Caco-2 (cell line): ENCODE data around the gene MMAB. TPM values are rescaled to one million over a fixed set of nuclear protein-coding genes. Genes with fewer than 3 reads are reported as not detected.

ENCODE experiments used
- BruUV-seq: library from RNA; stranded (reverse); fragments of 400-500 nt; replicated peaks from 2 replicates; lab custom pipeline; 2021; lab: Mats Ljungman, UMichigan
- CTCF ChIA-PET: fragments of 300-600 bp; sonication (Branson Sonifier 250); formaldehyde crosslinking; loops from one replicate; lab custom pipeline; 2022; ENCODE audit warnings: antibody characterized with exemption; lab: Charles Lee
- POLR2A ChIA-PET: fragments of 300-600 bp; sonication (Branson Sonifier 250); formaldehyde crosslinking; loops from one replicate; lab custom pipeline; 2022; ENCODE audit warnings: antibody characterized with exemption; lab: Charles Lee
- DNase-seq, 2 experiments: peaks; one replicate each; pipeline versions ENCODE4 v3.0.0 to v3.0.0-alpha.2; 2020 to 2022
- H3K27me3 ChIP-seq: replicated peaks from 2 replicates; pipeline ENCODE4 v1.6.0; 2011; ENCODE audit warnings: low read length; ENCODE audit not compliant: control insufficient read depth, insufficient read depth
- H3K36me3 ChIP-seq: 2 replicates; pipeline ENCODE4 v1.5.1; 2011; ENCODE audit warnings: low read length; ENCODE audit not compliant: control insufficient read depth, insufficient read depth
- H3K4me1 ChIP-seq: fragments of 250-450 bp; sonication (Bioruptor Pico); 2 replicates; pipeline ENCODE4 v1.5.1; 2020; ENCODE audit warnings: mild to moderate bottlenecking
- H3K4me3 ChIP-seq: 2 replicates; pipeline ENCODE4 v1.5.1; 2011; ENCODE audit warnings: low read depth, mild to moderate bottlenecking, control low read depth, low read length
- H3K9me3 ChIP-seq: fragments of 250-450 bp; sonication (Bioruptor Pico); 2 replicates; pipeline ENCODE4 v1.5.1; 2020; ENCODE audit warnings: mild to moderate bottlenecking, moderate library complexity
- H3K27ac Mint-ChIP-seq: one replicate; pipeline ENCODE4 v1.8.0; 2022; ENCODE audit warnings: mixed read lengths; ENCODE audit not compliant: unreplicated experiment
- H3K27me3 Mint-ChIP-seq: one replicate; pipeline ENCODE4 v1.8.0; 2022; ENCODE audit warnings: mixed read lengths; ENCODE audit not compliant: insufficient read depth, unreplicated experiment
- H3K36me3 Mint-ChIP-seq: one replicate; pipeline ENCODE4 v1.8.0; 2022; ENCODE audit warnings: mild to moderate bottlenecking, mixed read lengths; ENCODE audit not compliant: insufficient read depth, unreplicated experiment
- H3K4me1 Mint-ChIP-seq: one replicate; pipeline ENCODE4 v1.8.0; 2022; ENCODE audit warnings: low read depth, mixed read lengths; ENCODE audit not compliant: unreplicated experiment
- H3K4me3 Mint-ChIP-seq: one replicate; pipeline ENCODE4 v1.8.0; 2022; ENCODE audit warnings: mild to moderate bottlenecking, moderate library complexity, mixed read lengths; ENCODE audit not compliant: unreplicated experiment
- H3K9me3 Mint-ChIP-seq: one replicate; pipeline ENCODE4 v1.8.0; 2022; ENCODE audit warnings: mixed read lengths; ENCODE audit not compliant: unreplicated experiment
- intact Hi-C: fragments of 100-400 bp; cut with micrococcal nuclease; formaldehyde crosslinking; loops from one replicate; pipeline ENCODE4 v1.10.0; 2022; ENCODE audit not compliant: unreplicated experiment
- total RNA-seq: library from RNA; stranded (reverse); gene quantifications from 2 replicates; pipeline ENCODE4 v1.2.3, GENCODE V29; 2022
- TF ChIP-seq, protein P1 (sequence below), 2 experiments: fragments of 200-600 bp in 1 of 2; IDR thresholded peaks; 1 replicate in 1 of 2; 2 replicates in 1 of 2; pipeline versions ENCODE4 v1.5.1 to v1.8.0; 2011 to 2022; ENCODE audit warnings: antibody characterized with exemption in 1 of 2, control low read depth in 1 of 2, inconsistent platforms in 1 of 2, low read depth in 1 of 2, low read length in 1 of 2, mild to moderate bottlenecking in 1 of 2, moderate library complexity in 1 of 2; ENCODE audit not compliant: insufficient read depth in 1 of 2, severe bottlenecking in 1 of 2, unreplicated experiment in 1 of 2

The MMAB gene
- total RNA-seq, 1 experiment from 2014 or later, result 48.9 TPM

DNA sequence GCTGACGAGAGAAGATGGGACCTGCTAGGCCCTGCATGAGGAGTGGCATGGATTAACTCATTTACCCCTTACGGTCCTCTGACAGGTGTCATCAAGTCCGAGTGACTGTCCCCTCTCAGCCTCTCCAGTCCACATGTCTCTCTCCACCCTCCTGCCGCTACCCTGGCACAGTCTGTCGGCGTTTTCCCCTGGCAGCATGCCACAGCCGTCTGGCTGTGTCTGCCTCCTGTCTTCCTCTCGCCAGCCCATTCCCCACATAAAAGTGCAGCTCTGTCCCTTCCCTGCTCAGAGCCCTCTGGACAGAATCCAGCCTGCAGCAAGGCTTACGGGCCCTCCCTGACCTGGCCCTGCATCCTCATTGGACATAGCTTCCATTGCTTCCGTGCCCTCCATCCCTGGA lies 50.2 kb downstream of the MMAB start:
- ChIA-PET POLR2A (no interaction called here), CTCF (interaction anchor here (1.3 kb wide), 1 partner anchor 95 kb away, joined by 4 read pairs; no protein-coding TSS in a partner anchor)
- no TSS peak for BruUV-seq
- Mint-ChIP-seq H3K4me3 (no peak overlapping the region), H3K4me1 (no peaks in the 10 kb centered on the region), H3K9me3 (no peaks in the 10 kb centered on the region), H3K27ac (no peak overlapping the region), H3K36me3 (no peaks in the 10 kb centered on the region), H3K27me3 (no peaks in the 10 kb centered on the region)
- H3K27me3 ChIP-seq, result no peaks in the 10 kb centered on the region
- no peak for DNase-seq
- H3K9me3 ChIP-seq, result no peaks in the 10 kb centered on the region
- no peaks in the 10 kb centered on the region for H3K4me1 ChIP-seq
- TF ChIP-seq, protein P1, sequence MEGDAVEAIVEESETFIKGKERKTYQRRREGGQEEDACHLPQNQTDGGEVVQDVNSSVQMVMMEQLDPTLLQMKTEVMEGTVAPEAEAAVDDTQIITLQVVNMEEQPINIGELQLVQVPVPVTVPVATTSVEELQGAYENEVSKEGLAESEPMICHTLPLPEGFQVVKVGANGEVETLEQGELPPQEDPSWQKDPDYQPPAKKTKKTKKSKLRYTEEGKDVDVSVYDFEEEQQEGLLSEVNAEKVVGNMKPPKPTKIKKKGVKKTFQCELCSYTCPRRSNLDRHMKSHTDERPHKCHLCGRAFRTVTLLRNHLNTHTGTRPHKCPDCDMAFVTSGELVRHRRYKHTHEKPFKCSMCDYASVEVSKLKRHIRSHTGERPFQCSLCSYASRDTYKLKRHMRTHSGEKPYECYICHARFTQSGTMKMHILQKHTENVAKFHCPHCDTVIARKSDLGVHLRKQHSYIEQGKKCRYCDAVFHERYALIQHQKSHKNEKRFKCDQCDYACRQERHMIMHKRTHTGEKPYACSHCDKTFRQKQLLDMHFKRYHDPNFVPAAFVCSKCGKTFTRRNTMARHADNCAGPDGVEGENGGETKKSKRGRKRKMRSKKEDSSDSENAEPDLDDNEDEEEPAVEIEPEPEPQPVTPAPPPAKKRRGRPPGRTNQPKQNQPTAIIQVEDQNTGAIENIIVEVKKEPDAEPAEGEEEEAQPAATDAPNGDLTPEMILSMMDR (IDR thresholded peaks at IDR 0.05; ENCODE audit: insufficient read depth in 1 of 2, low read depth in 1 of 2, low read length in 1 of 2, severe bottlenecking in 1 of 2, unreplicated experiment in 1 of 2), result no peak
- no peaks in the 10 kb centered on the region; the same call in none of the 2 replicates for H3K36me3 ChIP-seq
- H3K4me3 ChIP-seq, result no peak overlapping the region
- intact Hi-C loops, result no loop called here

DNA sequence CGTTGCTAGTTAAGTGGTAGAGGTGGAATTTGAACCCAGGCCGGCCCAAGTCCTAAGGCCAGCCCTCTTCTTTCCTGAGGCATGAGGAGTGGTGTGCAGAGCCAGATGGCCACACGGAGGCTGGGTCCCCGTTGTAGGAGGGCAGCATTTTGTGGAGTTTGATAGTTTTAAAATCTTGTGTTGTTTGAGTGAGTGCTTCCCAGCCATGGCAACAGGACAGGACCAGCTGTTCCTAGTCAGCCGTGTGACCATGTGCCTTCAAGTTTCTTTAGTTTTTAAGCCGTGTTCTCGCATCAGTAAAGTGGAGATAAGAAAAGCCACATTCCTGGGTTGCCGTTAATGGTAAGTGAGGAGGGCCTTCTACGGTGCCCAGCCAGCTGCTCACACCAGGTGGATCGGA lies 51.5 kb downstream of the MMAB start:
- intact Hi-C loops, result no loop called here
- Mint-ChIP-seq H3K27me3 (no peaks in the 10 kb centered on the region), H3K4me1 (no peaks in the 10 kb centered on the region), H3K4me3 (no peak overlapping the region), H3K27ac (no peak overlapping the region), H3K9me3 (no peaks in the 10 kb centered on the region), H3K36me3 (no peaks in the 10 kb centered on the region)
- DNase-seq, result no peak
- POLR2A ChIA-PET, result no interaction called here
- Histone ChIP-seq H3K9me3 (no peaks in the 10 kb centered on the region), H3K27me3 (no peaks in the 10 kb centered on the region), H3K36me3 (no peaks in the 10 kb centered on the region; the same call in 1 of the 2 replicates), H3K4me3 (no peak overlapping the region), H3K4me1 (no peaks in the 10 kb centered on the region)
- TF ChIP-seq, protein P1 (IDR thresholded peaks at IDR 0.05; ENCODE audit: insufficient read depth in 1 of 2, low read depth in 1 of 2, low read length in 1 of 2, severe bottlenecking in 1 of 2, unreplicated experiment in 1 of 2), result no peak
- no TSS peak for BruUV-seq
- CTCF ChIA-PET, result no interaction called here

DNA sequence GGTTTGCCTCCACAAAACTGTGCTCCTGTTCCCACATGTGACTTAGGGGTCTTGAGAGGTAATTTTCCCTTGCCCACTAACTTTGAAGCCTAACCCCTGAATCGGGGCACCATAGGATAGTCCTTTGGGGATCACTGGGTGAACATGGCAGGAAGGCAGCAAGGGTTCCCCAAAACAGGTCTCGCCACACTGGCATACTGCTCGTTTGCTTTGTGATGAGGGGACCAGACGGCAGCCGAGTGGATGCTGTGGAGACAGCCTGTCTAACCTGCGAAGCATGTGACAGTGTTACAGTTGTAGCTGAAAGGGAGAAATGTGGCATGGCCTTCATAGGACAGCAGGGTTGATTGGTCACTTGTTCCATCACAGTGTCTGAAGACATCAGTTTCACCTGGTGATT lies 53.5 kb downstream of the MMAB start:
- intact Hi-C loops, result loop anchor here (2.0 kb wide), 1 partner anchor 53 kb away; the partner anchor contains the start of genes MMAB and MVK
- POLR2A ChIA-PET, result no interaction called here
- Mint-ChIP-seq H3K27me3 (no peaks in the 10 kb centered on the region), H3K27ac (no peak overlapping the region), H3K36me3 (no peaks in the 10 kb centered on the region), H3K4me3 (no peak overlapping the region), H3K4me1 (no peaks in the 10 kb centered on the region), H3K9me3 (no peaks in the 10 kb centered on the region)
- Histone ChIP-seq H3K27me3 (no peaks in the 10 kb centered on the region), H3K9me3 (no peaks in the 10 kb centered on the region), H3K4me1 (no peaks in the 10 kb centered on the region), H3K36me3 (no peaks in the 10 kb centered on the region; the same call in 1 of the 2 replicates), H3K4me3 (no peak overlapping the region)
- no peak for DNase-seq
- CTCF ChIA-PET, result interaction anchor here (1.0 to 1.5 kb wide), 3 partner anchors 92 to 260 kb away, joined by 3 to 9 read pairs (median 4); no protein-coding TSS in a partner anchor
- TF ChIP-seq, protein P1 (IDR thresholded peaks at IDR 0.05; ENCODE audit: insufficient read depth in 1 of 2, low read depth in 1 of 2, low read length in 1 of 2, severe bottlenecking in 1 of 2, unreplicated experiment in 1 of 2), result no peak
- no TSS peak for BruUV-seq
